HL-60 (cell line): ENCODE results near the gene CDH23.

Source experiments
- DNase-seq, 2 experiments: peaks; one replicate each; pipeline ENCODE4 v3.0.0-alpha.2; 2010 to 2020; ENCODE audit warnings: low read depth in 1 of 2, low spot score in 1 of 2
- H3K27ac ChIP-seq: fragments of 250-450 bp; sonication (Bioruptor Pico); replicated peaks from 2 replicates; pipeline ENCODE4 v1.5.1; 2020; ENCODE audit warnings: mild to moderate bottlenecking, moderate library complexity
- H3K27me3 ChIP-seq: fragments of 250-450 bp; sonication (Bioruptor Pico); 2 replicates; pipeline ENCODE4 v1.5.1; 2021; ENCODE audit warnings: mild to moderate bottlenecking, moderate library complexity; ENCODE audit not compliant: insufficient read depth, poor library complexity, severe bottlenecking
- H3K4me3 ChIP-seq: replicated peaks from 2 replicates; pipeline ENCODE4 v1.5.1; 2011; ENCODE audit warnings: mild to moderate bottlenecking, control low read depth, low read length; ENCODE audit not compliant: insufficient read depth
- CTCF ChIP-seq: IDR thresholded peaks from one replicate; pipeline ENCODE4 v1.5.1; 2011; ENCODE audit warnings: low read length, control low read depth, inconsistent platforms; ENCODE audit not compliant: insufficient read depth
- GABPA ChIP-seq: IDR thresholded peaks from 2 replicates; pipeline ENCODE4 v1.6.1; 2012; ENCODE audit warnings: low read depth
- POLR2AphosphoS5 ChIP-seq: IDR thresholded peaks from 2 replicates; pipeline ENCODE4 v1.6.1; 2012; ENCODE audit warnings: low read depth
- REST ChIP-seq: IDR thresholded peaks from 2 replicates; pipeline ENCODE4 v1.6.1; 2012; ENCODE audit warnings: low read depth; ENCODE audit not compliant: insufficient replicate concordance
- SPI1 ChIP-seq: IDR thresholded peaks from 2 replicates; pipeline ENCODE4 v1.6.1; 2012; ENCODE audit warnings: low read depth, mild to moderate bottlenecking, borderline replicate concordance

Gene CDH23

GRCh38 chr10:71571460-71572175, 174.9 kb downstream of the CDH23 start:
- TF ChIP-seq SPI1 (no peak), REST (no peak), CTCF (no peak), GABPA (no peak), POLR2AphosphoS5 (no peak)
- DNase-seq, result no peak
- no peak overlapping the region for H3K4me3 ChIP-seq
- H3K27ac ChIP-seq, result no peak overlapping the region
- H3K27me3 ChIP-seq, result no peaks in the 10 kb centered on the region

- Histone ChIP-seq H3K4me3 (no peak overlapping the region), H3K27me3 (no peaks in the 10 kb centered on the region), H3K27ac (no peak overlapping the region)
- TF ChIP-seq POLR2AphosphoS5, result no peak
- no peak for TF ChIP-seq CTCF
- no peak for TF ChIP-seq SPI1
- no peak for TF ChIP-seq REST
- TF ChIP-seq GABPA, result no peak
- DNase-seq, result no peak
Measured at GRCh38 chr10:71572962-71573361, 176.2 kb downstream of the CDH23 start.

GRCh38 chr10:71573562-71574518, 177.1 kb downstream of the CDH23 start:
- DNase-seq, result no peak
- TF ChIP-seq SPI1 (no peak), POLR2AphosphoS5 (no peak), REST (no peak), GABPA (no peak), CTCF (no peak)
- Histone ChIP-seq H3K27ac (no peak overlapping the region), H3K27me3 (no peaks in the 10 kb centered on the region), H3K4me3 (no peak overlapping the region)
